Activated CD4-positive, CD25-positive, alpha-beta regulatory T cell (primary cell): ENCODE data around the gene B9D1.

Experiments
- DNase-seq, 4 experiments: peaks; one replicate each; lab custom pipeline; 2025; lab: John Stamatoyannopoulos, UW

The B9D1 gene

DNA sequence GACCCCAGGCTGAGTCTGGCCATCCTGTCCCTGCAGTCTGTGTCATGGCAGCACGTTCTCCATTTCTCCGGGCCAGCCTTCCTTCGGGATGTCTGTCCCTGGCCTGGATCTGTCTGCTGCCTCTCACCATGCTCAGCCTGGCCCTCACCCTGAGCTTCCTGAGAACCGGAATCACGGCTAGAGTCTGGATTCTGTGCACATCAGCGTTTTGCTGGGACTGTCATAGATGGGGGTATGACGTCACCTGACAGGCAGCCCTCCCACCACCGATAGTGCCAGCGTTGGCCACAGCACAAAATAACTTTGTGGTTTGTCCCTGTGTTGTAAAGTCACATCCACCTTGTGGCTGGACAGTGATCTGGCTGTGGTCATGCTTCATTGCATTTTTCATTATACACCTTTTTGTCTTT lies 59.2 kb downstream of the B9D1 start:
- no peak for DNase-seq

DNA sequence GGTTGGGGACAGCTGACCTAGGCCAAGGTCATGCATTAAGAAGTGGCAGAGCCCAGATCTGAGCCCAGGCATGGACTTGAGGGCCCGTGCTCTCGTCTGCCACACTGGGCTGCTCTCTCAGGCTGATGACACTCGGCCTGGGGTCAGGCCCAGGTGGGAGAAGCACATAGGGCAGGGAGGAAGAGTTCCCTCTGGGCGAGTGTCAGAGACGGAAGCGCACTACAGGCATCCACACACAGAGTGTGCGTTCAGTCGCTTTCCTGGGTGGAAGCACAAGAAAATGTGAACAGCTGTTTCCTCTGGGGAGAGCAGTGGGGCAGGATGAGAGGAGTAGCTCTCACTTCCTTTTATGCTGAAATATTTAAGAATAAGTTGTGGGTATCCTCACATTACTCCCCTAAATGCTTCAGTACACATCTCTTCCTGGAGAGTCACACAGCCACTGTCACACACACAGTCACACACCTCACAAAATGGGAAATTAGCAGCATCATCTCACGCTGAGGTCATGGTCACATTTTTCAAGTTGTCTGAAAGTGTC lies 59.7 kb downstream of the B9D1 start:
- no peak for DNase-seq

DNA sequence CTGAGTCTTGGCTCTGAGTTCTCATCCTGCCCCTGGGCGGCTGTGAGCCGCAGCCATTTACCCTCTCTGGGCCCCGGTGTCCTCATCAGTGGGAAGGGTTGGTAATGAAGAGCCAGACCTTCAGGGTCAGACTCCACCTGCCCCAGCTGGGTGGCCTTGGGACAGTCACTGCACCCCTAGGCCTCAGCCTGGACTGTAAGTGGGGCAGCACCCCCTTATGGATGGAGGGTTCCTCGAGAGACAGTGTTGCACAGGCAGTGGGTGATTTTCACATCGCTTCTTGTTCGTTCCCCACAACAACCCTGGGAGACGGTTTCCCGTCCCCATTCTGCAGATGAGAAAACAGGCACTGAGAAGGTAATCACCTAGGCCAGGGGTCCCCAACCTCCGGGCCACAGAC lies 60.5 kb downstream of the B9D1 start:
- no peak for DNase-seq

DNA sequence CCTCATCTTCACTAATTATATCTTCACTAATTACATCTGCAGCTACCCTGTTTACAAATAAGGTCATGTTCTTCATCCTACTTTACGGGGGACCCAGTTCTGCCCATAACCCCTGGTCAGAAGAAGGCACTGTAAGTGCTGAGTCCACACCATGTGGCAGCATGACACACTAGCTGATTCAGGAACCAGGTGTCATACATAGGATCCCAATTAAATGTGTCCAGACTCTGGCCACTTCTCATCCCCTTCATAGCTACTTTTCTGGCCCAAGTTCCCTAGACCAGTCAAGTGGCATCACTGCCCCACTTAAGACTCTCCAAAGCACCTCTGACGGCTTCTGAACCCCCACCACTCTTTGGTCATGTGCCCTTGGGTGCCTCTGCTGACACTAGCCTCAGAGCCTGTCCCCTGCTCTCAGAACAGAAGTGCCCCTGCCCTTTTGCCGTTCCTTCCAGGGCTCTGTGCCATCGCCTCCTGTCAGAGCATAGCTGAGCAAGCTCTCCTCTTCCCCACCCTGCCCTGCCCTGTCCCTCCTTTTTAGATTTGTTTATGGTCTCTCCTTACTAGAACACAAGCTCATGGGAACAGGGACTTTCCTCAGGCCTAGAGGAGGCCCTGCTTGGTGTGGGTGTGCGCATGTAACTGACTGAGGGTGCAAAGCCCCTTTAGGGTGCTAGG lies 61.1 kb downstream of the B9D1 start:
- DNase-seq = no peak

DNA sequence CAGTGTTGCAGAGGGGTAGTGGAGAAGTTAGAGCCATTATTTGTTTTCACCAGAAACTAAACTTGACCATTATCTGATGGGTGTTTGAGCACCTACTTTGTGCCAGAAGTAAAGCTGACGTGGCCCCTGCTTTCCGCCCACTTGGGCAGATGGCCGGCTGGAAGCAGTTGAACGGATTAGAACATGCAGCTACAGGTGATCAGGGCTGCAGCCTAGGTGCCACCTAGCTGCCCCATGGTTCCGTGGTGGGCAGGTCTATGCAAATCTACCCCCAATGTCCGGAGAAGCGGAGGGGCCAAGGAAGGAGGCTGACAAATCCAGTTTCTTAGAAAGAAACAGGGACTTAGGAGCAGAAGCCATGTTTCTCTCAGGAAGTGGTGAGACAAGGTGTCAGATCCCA lies 62.7 kb downstream of the B9D1 start:
- no peak for DNase-seq

DNA sequence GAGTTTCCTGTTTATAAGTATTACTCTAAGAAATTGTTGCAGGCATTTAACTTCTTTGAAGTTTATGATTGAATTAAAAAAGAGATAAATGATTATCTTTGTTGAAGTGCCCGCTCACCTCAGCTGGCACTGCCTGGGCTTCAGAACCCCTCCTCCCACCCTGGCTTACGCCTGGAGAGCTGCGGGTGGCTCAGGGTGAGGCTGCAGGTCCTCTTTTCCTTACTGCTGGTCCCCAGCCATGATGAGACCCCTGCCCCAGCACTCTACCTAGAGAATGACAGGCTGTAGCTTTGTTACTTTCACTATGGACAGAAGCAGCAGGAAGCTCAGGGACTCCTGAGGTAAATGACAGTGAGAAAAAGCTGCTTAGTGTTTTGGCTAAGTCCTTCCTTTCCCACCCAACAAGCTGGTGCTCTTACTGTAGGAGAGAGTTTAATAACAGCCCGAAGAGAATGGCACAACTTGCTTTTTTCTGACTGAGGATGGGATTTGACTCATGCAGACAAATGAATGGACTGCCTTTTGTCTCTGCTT lies 63.2 kb downstream of the B9D1 start:
- DNase-seq = no peak

DNA sequence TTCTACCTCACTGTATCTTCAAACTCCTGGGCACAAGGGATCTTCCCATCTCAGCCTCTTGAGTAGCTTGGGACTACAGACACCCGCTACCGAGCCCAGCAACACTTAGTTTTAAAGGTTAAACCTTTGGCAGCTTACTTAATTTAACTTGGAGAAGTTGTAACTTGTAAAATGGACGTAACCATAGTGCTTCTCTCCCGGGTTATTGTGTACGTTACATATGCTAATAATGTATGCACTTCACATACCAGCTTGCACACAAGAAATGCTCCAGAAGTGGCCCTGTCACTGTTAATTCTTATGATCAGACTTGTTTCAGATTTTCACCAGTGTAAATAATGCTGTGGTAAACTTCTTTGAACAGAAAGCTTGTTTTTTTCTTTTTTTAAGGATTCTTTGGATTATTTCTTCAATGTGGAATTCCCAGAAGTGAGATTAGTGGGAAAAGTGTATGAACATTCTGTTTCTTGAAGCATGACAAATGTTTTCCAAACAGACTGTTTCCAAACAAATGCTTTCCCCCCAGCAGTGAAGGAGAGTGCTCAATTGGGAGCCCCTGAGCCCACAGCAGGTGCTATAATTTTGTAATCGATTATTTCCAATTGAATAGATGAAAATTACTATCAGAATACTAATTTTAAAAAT lies 63.8 kb downstream of the B9D1 start:
- no peak for DNase-seq

DNA sequence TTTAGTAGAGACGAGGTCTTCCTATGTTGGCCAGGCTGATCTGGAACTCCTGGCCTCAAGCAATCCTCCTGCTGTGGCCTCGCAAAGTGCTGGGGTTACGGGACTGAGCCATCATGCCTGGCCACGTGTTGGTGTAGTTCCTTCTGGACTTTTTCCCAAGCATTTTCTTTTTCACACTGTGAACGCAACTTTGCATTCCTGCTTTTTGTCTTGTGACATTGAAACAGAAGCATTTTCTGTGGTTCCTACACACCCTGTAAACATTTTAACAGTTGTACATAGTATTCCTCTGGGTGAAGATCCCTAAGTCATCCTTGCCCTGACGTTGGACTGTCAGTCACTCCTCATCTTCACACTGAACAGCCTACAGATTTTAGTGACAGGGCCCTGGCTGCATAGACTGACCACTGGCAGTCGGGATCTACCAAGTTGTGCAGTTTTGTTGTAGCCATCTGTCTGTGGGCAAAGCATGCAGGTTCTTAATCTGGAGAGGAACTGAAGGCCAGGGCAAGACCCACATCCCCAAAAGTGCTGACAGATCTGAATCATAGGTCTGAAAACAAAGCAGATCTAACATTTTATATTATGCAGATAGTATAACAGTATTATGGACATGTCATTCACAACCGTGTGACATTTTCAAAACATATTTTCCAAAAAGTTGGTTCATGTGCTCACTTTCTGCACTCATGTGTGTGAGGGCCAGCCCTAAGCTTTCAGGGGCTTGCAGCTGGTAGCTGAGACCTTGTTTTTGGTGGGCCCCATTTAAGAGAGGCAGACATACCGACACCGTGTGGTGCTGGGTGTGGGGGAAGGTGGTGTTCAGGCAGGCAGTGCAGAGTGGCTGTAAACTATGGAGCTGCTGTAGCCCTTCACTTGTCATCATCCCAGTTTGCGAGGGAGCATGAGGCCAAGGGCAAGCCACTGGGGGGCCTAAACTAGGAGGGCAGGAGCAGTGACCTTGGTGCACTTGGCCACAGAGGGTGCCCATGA lies 65.4 kb downstream of the B9D1 start:
- DNase-seq = no peak

DNA sequence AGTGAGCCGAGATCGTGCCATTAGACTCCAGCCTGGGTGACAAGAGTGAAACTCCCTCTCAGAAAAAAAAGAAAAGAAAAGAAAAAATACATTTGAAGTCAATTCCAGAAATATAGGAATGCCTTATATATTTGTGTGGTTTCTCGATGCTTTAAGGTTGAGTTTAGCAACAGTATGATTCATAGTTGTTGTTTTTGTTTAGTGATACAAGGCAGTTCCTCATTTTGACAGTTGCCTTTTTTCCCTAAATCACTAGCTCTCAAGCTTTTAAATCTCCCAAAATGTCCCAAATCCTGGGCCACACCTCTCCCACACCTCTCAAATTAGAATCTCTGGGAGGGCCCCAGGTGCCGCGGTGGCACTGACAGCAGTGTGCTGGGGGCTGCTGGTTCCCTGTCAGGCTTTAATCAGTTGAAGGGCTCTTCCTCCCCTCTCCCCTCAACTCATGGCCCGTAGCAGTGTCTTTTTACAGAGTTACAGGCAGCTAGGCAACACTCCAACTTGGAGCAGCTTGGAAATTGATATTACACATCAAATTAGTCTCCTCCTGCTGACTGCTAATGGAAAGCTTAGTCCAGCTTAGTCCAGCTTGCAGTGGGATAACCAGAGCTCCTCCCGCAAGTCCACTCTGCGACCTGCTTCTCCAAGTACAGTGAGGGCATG lies 66.9 kb downstream of the B9D1 start:
- DNase-seq = no peak

DNA sequence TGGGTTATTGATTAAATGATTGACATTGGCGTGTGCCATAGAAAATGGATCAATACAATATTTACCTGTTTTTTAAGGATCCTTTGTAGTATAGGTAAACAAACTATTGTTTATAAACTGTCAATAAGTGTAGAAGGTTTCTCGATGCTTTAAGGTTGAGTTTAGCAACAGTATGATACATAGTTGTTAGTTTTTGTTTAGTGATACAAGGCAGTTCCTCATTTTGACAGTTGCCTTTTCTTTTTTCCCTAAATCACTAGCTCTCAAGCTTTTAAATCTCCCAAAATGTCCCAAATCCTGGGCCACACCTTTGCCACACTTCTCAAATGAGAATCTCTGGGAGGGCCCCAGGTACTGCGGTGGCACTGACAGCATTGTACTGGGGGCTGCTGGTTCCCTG lies 68.1 kb downstream of the B9D1 start:
- DNase-seq = no peak
